Pons (tissue), 1 donor: ENCODE measurements around the gene ACBD3.

Source experiments
- DNase-seq: peaks from one replicate; pipeline ENCODE4 v3.0.0-alpha.2; 2016; ENCODE audit warnings: low spot score

The ACBD3 gene

GRCh38 chr1:226201029-226201593 lies 14.6 kb upstream of the ACBD3 start:
- DNase-seq: no peak

GRCh38 chr1:226199971-226200370 lies 13.4 kb upstream of the ACBD3 start:
- DNase-seq: no peak

GRCh38 chr1:226195144-226195543 lies 8.6 kb upstream of the ACBD3 start:
- DNase-seq: no peak

GRCh38 chr1:226187380-226187779 lies 839 bp upstream of the ACBD3 start:
- no peak for DNase-seq

- no peak for DNase-seq
These were observed 430 bp upstream of the ACBD3 start for GRCh38 chr1:226187019-226187322.

GRCh38 chr1:226185141-226186036 lies 1.2 kb downstream of the ACBD3 start:
- peak; percentile 19 for DNase-seq

- DNase-seq: peak; percentile 53
These were observed 4.4 kb downstream of the ACBD3 start for GRCh38 chr1:226181996-226182714.

- no peak for DNase-seq
These were observed 9.7 kb downstream of the ACBD3 start for GRCh38 chr1:226176870-226177269.

GRCh38 chr1:226172589-226172988 lies 14.0 kb downstream of the ACBD3 start:
- DNase-seq: no peak

- no peak for DNase-seq
These were observed 20.2 kb downstream of the ACBD3 start for GRCh38 chr1:226166341-226166740.

- DNase-seq: no peak
These were observed 22.4 kb downstream of the ACBD3 start for GRCh38 chr1:226164154-226164553.

- no peak for DNase-seq
These were observed 23.6 kb downstream of the ACBD3 start for GRCh38 chr1:226162898-226163297.

GRCh38 chr1:226158983-226159382 lies 27.6 kb downstream of the ACBD3 start:
- no peak for DNase-seq

GRCh38 chr1:226158457-226158856 lies 28.1 kb downstream of the ACBD3 start:
- DNase-seq: no peak

- DNase-seq: no peak
These were observed 28.7 kb downstream of the ACBD3 start for GRCh38 chr1:226157761-226158316.

- no peak for DNase-seq
These were observed 31.9 kb downstream of the ACBD3 start for GRCh38 chr1:226154593-226154992.

GRCh38 chr1:226149806-226150205 lies 36.7 kb downstream of the ACBD3 start:
- no peak for DNase-seq

- no peak for DNase-seq
These were observed 38.4 kb downstream of the ACBD3 start for GRCh38 chr1:226148121-226148648.

GRCh38 chr1:226144045-226144444 lies 42.5 kb downstream of the ACBD3 start:
- DNase-seq: no peak

GRCh38 chr1:226135709-226136108 lies 50.8 kb downstream of the ACBD3 start:
- no peak for DNase-seq

GRCh38 chr1:226135059-226135651 lies 51.4 kb downstream of the ACBD3 start:
- no peak for DNase-seq
